ENCODE results near the gene MT1M. TPM values are rescaled to one million over a fixed set of nuclear protein-coding genes. Genes with fewer than 3 reads are reported as not detected.

Gene MT1M
- total RNA-seq, 2 donors from 2014 or later: not detected

GRCh38 chr16:56604966-56605365, 27.5 kb upstream of the MT1M start:
- peaks cover 33% of the 10 kb centered on the region for H3K4me1 Mint-ChIP-seq
- peaks cover 4% of the 10 kb centered on the region for H3K36me3 Mint-ChIP-seq (ENCODE audit: low read depth)
- H3K27ac Mint-ChIP-seq: no peak overlapping the region
- H3K27me3 Mint-ChIP-seq: peaks cover 22% of the 10 kb centered on the region
- no peaks in the 10 kb centered on the region for H3K9me3 ChIP-seq (ENCODE audit: control insufficient read depth, low read length, poor library complexity, severe bottlenecking)
- H3K4me3 Mint-ChIP-seq: no peak overlapping the region
- no peak for DNase-seq
- no peak for ATAC-seq

GRCh38 chr16:56605475-56605874, 27.0 kb upstream of the MT1M start:
- ATAC-seq (no peak), DNase-seq (no peak)
- H3K27me3 Mint-ChIP-seq: peaks cover 16% of the 10 kb centered on the region
- peaks cover under 1% of the 10 kb centered on the region for H3K36me3 Mint-ChIP-seq (ENCODE audit: low read depth)
- H3K9me3 ChIP-seq (ENCODE audit: control insufficient read depth, low read length, poor library complexity, severe bottlenecking): no peaks in the 10 kb centered on the region
- no peak overlapping the region for H3K4me3 Mint-ChIP-seq
- peaks cover 34% of the 10 kb centered on the region for H3K4me1 Mint-ChIP-seq
- H3K27ac Mint-ChIP-seq: no peak overlapping the region

GRCh38 chr16:56606071-56606475, 26.4 kb upstream of the MT1M start:
- DNase-seq: no peak

GRCh38 chr16:56606476-56607108, 25.9 kb upstream of the MT1M start:
- Mint-ChIP-seq H3K27me3 (peaks cover 5% of the 10 kb centered on the region), H3K36me3 (ENCODE audit: low read depth) (no peaks in the 10 kb centered on the region), H3K27ac (peak overlapping the region; percentile 62), H3K4me3 (peak overlapping the region; percentile 50), H3K4me1 (peaks cover 40% of the 10 kb centered on the region)
- H3K9me3 ChIP-seq (ENCODE audit: control insufficient read depth, low read length, poor library complexity, severe bottlenecking): no peaks in the 10 kb centered on the region
- DNase-seq: no peak
- no peak for ATAC-seq

More at GRCh38 chr16:56606071-56606475, 26.4 kb upstream of the MT1M start:
- no peaks in the 10 kb centered on the region for H3K9me3 ChIP-seq (ENCODE audit: control insufficient read depth, low read length, poor library complexity, severe bottlenecking)
- Mint-ChIP-seq H3K36me3 (ENCODE audit: low read depth) (no peaks in the 10 kb centered on the region), H3K27ac (peak overlapping the region; percentile 62), H3K27me3 (peaks cover 10% of the 10 kb centered on the region), H3K4me1 (peaks cover 36% of the 10 kb centered on the region), H3K4me3 (no peak overlapping the region)
- ATAC-seq: no peak

- H3K9me3 ChIP-seq (ENCODE audit: control insufficient read depth, low read length, poor library complexity, severe bottlenecking): no peaks in the 10 kb centered on the region
- DNase-seq (no peak), ATAC-seq (no peak)
- Mint-ChIP-seq H3K36me3 (ENCODE audit: low read depth) (no peaks in the 10 kb centered on the region), H3K4me1 (peaks cover 41% of the 10 kb centered on the region), H3K27ac (peak overlapping the region; percentile 97), H3K4me3 (peak overlapping the region; percentile 97), H3K27me3 (peaks cover 1% of the 10 kb centered on the region)
These were observed 25.3 kb upstream of the MT1M start for GRCh38 chr16:56607109-56607618.

GRCh38 chr16:56607675-56608042, 24.8 kb upstream of the MT1M start:
- Mint-ChIP-seq H3K36me3 (ENCODE audit: low read depth) (no peaks in the 10 kb centered on the region), H3K27ac (peak overlapping the region; percentile 97), H3K4me1 (peaks cover 41% of the 10 kb centered on the region), H3K4me3 (peak overlapping the region; percentile 97), H3K27me3 (no peaks in the 10 kb centered on the region)
- ATAC-seq (no peak), DNase-seq (no peak)
- H3K9me3 ChIP-seq (ENCODE audit: control insufficient read depth, low read length, poor library complexity, severe bottlenecking): no peaks in the 10 kb centered on the region

- ATAC-seq (peak; percentile 85), DNase-seq (peak; percentile 73 to 79 (median 76))
- H3K9me3 ChIP-seq (ENCODE audit: control insufficient read depth, low read length, poor library complexity, severe bottlenecking): no peaks in the 10 kb centered on the region
- Mint-ChIP-seq H3K27me3 (no peaks in the 10 kb centered on the region), H3K36me3 (ENCODE audit: low read depth) (no peaks in the 10 kb centered on the region), H3K4me1 (peaks cover 41% of the 10 kb centered on the region), H3K4me3 (peak within 1 kb of the TSS; percentile 97), H3K27ac (peak within 1 kb of the TSS; percentile 97)
These were observed 24.2 kb upstream of the MT1M start, which contains the start of gene MT2A for GRCh38 chr16:56608043-56608875. Gene MT2A (plus strand): TSS chr16:56608584. CDS start chr16:56608656, 72 bp downstream.

GRCh38 chr16:56608876-56609462, 23.5 kb upstream of the MT1M start:
- no peaks in the 10 kb centered on the region for H3K36me3 Mint-ChIP-seq (ENCODE audit: low read depth)
- peak overlapping the region; percentile 97 for H3K27ac Mint-ChIP-seq
- peaks cover 41% of the 10 kb centered on the region for H3K4me1 Mint-ChIP-seq
- H3K4me3 Mint-ChIP-seq: peak overlapping the region; percentile 97
- H3K9me3 ChIP-seq (ENCODE audit: control insufficient read depth, low read length, poor library complexity, severe bottlenecking): no peaks in the 10 kb centered on the region
- ATAC-seq: no peak
- DNase-seq: no peak
- no peaks in the 10 kb centered on the region for H3K27me3 Mint-ChIP-seq

- no peaks in the 10 kb centered on the region for H3K9me3 ChIP-seq (ENCODE audit: control insufficient read depth, low read length, poor library complexity, severe bottlenecking)
- peaks cover 41% of the 10 kb centered on the region for H3K4me1 Mint-ChIP-seq
- H3K4me3 Mint-ChIP-seq: peak overlapping the region; percentile 97
- peak overlapping the region; percentile 97 for H3K27ac Mint-ChIP-seq
- H3K27me3 Mint-ChIP-seq: no peaks in the 10 kb centered on the region
- H3K36me3 Mint-ChIP-seq (ENCODE audit: low read depth): no peaks in the 10 kb centered on the region
- ATAC-seq: peak; percentile 42
- DNase-seq: peak in 2 of 3 donors; percentile 33 to 46
These were observed 23.0 kb upstream of the MT1M start for GRCh38 chr16:56609463-56609921.

- peaks cover 41% of the 10 kb centered on the region for H3K4me1 Mint-ChIP-seq
- ATAC-seq: peak; percentile 75
- DNase-seq: peak; percentile 27 to 49 (median 44)
- no peaks in the 10 kb centered on the region for H3K9me3 ChIP-seq (ENCODE audit: control insufficient read depth, low read length, poor library complexity, severe bottlenecking)
- H3K27me3 Mint-ChIP-seq: no peaks in the 10 kb centered on the region
- no peaks in the 10 kb centered on the region for H3K36me3 Mint-ChIP-seq (ENCODE audit: low read depth)
- H3K27ac Mint-ChIP-seq: peak overlapping the region; percentile 97
- H3K4me3 Mint-ChIP-seq: peak overlapping the region; percentile 97
These were observed 22.3 kb upstream of the MT1M start for GRCh38 chr16:56610017-56610608.

- H3K27me3 Mint-ChIP-seq: no peaks in the 10 kb centered on the region
- peak; percentile 26 for ATAC-seq
- H3K4me1 Mint-ChIP-seq: peaks cover 41% of the 10 kb centered on the region
- H3K9me3 ChIP-seq (ENCODE audit: control insufficient read depth, low read length, poor library complexity, severe bottlenecking): no peaks in the 10 kb centered on the region
- no peaks in the 10 kb centered on the region for H3K36me3 Mint-ChIP-seq (ENCODE audit: low read depth)
- DNase-seq: no peak
- peak overlapping the region; percentile 97 for H3K4me3 Mint-ChIP-seq
- peak overlapping the region; percentile 97 for H3K27ac Mint-ChIP-seq
These were observed 21.8 kb upstream of the MT1M start for GRCh38 chr16:56610609-56611111.

GRCh38 chr16:56611281-56611833, 21.1 kb upstream of the MT1M start:
- DNase-seq (no peak), ATAC-seq (no peak)
- H3K27me3 Mint-ChIP-seq: no peaks in the 10 kb centered on the region
- peaks cover 41% of the 10 kb centered on the region for H3K4me1 Mint-ChIP-seq
- H3K4me3 Mint-ChIP-seq: peak overlapping the region; percentile 75
- no peaks in the 10 kb centered on the region for H3K9me3 ChIP-seq (ENCODE audit: control insufficient read depth, low read length, poor library complexity, severe bottlenecking)
- H3K27ac Mint-ChIP-seq: peak overlapping the region; percentile 97
- H3K36me3 Mint-ChIP-seq (ENCODE audit: low read depth): no peaks in the 10 kb centered on the region

Measured in T-helper 17 cell (primary cell).